Urinary bladder (tissue), 4 donors: Measurements from ENCODE around the gene COX20. TPM values are rescaled to one million over a fixed set of nuclear protein-coding genes. Genes with fewer than 3 reads are reported as not detected.
A peak's percentile ranks its signal among the peaks of the same experiment; 100 is the strongest.

Source experiments
- DNase-seq: peaks from one replicate; pipeline ENCODE4 v3.0.0-alpha.2; 2015; ENCODE audit errors: extremely low spot score
- H3K27ac ChIP-seq: one replicate; pipeline ENCODE4 v1.5.1; 2013; ENCODE audit warnings: low read depth, mild to moderate bottlenecking, moderate library complexity
- H3K36me3 ChIP-seq: one replicate; pipeline ENCODE4 v1.6.1; 2013; ENCODE audit warnings: mild to moderate bottlenecking, moderate library complexity; ENCODE audit not compliant: insufficient read depth
- H3K4me1 ChIP-seq: one replicate; pipeline ENCODE4 v1.6.1; 2013; ENCODE audit warnings: mild to moderate bottlenecking, moderate library complexity; ENCODE audit not compliant: insufficient read depth
- H3K4me3 ChIP-seq: one replicate; pipeline ENCODE4 v1.5.1; 2013; ENCODE audit warnings: low read depth, low read length
- WGBS: extraction: QIAGEN DNeasy Blood & Tissue Kit; methylation state at CpG from one replicate; pipeline ENCODE4 v1.1.7; 2013; 5-methylcytosine and 5-hydroxymethylcytosine counted together
- polyA plus RNA-seq: library from polyadenylated mRNA; stranded (reverse); fragments of 200-250 nt; gene quantifications from one replicate; pipeline ENCODE4 v1.2.3, GENCODE V29; 2013
- total RNA-seq: library from RNA; depleted of rRNA; stranded (reverse); fragments of >200 nt; gene quantifications from one replicate; pipeline ENCODE4 v1.2.3, GENCODE V29; 2014
- donor health status: healthy with polysubstance abuse.
- donor health status: healthy.

COX20 gene
- total and polyA plus RNA-seq, 2 donors: 48.0 to 62.6 TPM

GRCh38 chr1:244836135-244836521 is 670 bp downstream of the COX20 start:
- DNase-seq: peak; percentile 13
- peak overlapping the region; percentile 47 for H3K4me3 ChIP-seq
- WGBS: under 1% methylated on average over 7 of the region's 7 CpGs
- no peaks in the 10 kb centered on the region for H3K36me3 ChIP-seq
- peak overlapping the region; percentile 97 for H3K27ac ChIP-seq
- peaks cover 1% of the 10 kb centered on the region for H3K4me1 ChIP-seq

GRCh38 chr1:244836584-244836983 is 1.1 kb downstream of the COX20 start:
- 9% methylated on average over 3 of the region's 3 CpGs for WGBS

GRCh38 chr1:244837597-244838258 is 2.3 kb downstream of the COX20 start:
- H3K4me1 ChIP-seq: peaks cover 1% of the 10 kb centered on the region
- H3K27ac ChIP-seq: no peak overlapping the region
- 72% methylated on average over 5 of the region's 5 CpGs for WGBS
- no peak for DNase-seq
- no peaks in the 10 kb centered on the region for H3K36me3 ChIP-seq
- H3K4me3 ChIP-seq: no peak overlapping the region

More at GRCh38 chr1:244836584-244836983, 1.1 kb downstream of the COX20 start:
- H3K4me1 ChIP-seq: peaks cover 1% of the 10 kb centered on the region
- no peak overlapping the region for H3K27ac ChIP-seq
- DNase-seq: no peak
- H3K4me3 ChIP-seq: peak overlapping the region; percentile 47
- H3K36me3 ChIP-seq: no peaks in the 10 kb centered on the region

GRCh38 chr1:244839656-244840055 is 4.2 kb downstream of the COX20 start:
- whole genome bisulfite sequencing: 34% methylated on average over 2 of the region's 2 CpGs
- Histone ChIP-seq H3K27ac (no peak overlapping the region), H3K4me3 (no peak overlapping the region), H3K36me3 (peaks cover 2% of the 10 kb centered on the region), H3K4me1 (peaks cover 1% of the 10 kb centered on the region)
- DNase-seq: no peak

- no peak for DNase-seq
- H3K4me1 ChIP-seq: peaks cover 1% of the 10 kb centered on the region
- H3K27ac ChIP-seq: no peak overlapping the region
- WGBS: 49% methylated on average over 5 of the region's 5 CpGs
- H3K36me3 ChIP-seq: peaks cover 2% of the 10 kb centered on the region
- no peak overlapping the region for H3K4me3 ChIP-seq
These were observed 4.8 kb downstream of the COX20 start for GRCh38 chr1:244840219-244840794.

- WGBS: 76% methylated on average over 9 of the region's 9 CpGs
- Histone ChIP-seq H3K27ac (no peak overlapping the region), H3K4me3 (no peak overlapping the region), H3K4me1 (peaks cover 1% of the 10 kb centered on the region), H3K36me3 (peaks cover 2% of the 10 kb centered on the region)
- DNase-seq: no peak
These were observed 5.9 kb downstream of the COX20 start for GRCh38 chr1:244841273-244841927.

GRCh38 chr1:244843148-244843978 is 7.9 kb downstream of the COX20 start:
- H3K36me3 ChIP-seq: peaks cover 4% of the 10 kb centered on the region

GRCh38 chr1:244844155-244845121 is 9.0 kb downstream of the COX20 start:
- 91% methylated on average over 13 of the region's 13 CpGs for WGBS
- no peaks in the 10 kb centered on the region for H3K4me1 ChIP-seq
- no peak overlapping the region for H3K27ac ChIP-seq
- H3K4me3 ChIP-seq: no peak overlapping the region
- no peak for DNase-seq
- peaks cover 4% of the 10 kb centered on the region for H3K36me3 ChIP-seq

More at GRCh38 chr1:244843148-244843978, 7.9 kb downstream of the COX20 start:
- Histone ChIP-seq H3K4me1 (no peaks in the 10 kb centered on the region), H3K4me3 (no peak overlapping the region), H3K27ac (no peak overlapping the region)
- no peak for DNase-seq
- WGBS: 57% methylated on average over 6 of the region's 6 CpGs

- Histone ChIP-seq H3K36me3 (peaks cover 4% of the 10 kb centered on the region), H3K4me1 (no peaks in the 10 kb centered on the region), H3K4me3 (no peak overlapping the region), H3K27ac (no peak overlapping the region)
- WGBS: 92% methylated on average over 6 of the region's 6 CpGs
- no peak for DNase-seq
These were observed 11.2 kb downstream of the COX20 start for GRCh38 chr1:244846653-244847052.

- H3K4me3 ChIP-seq: no peak overlapping the region
- no peak overlapping the region for H3K27ac ChIP-seq
These were observed 13.9 kb downstream of the COX20 start for GRCh38 chr1:244849189-244849866.

GRCh38 chr1:244850099-244850852 is 14.8 kb downstream of the COX20 start:
- 83% methylated on average over 3 of the region's 3 CpGs for WGBS
- no peak overlapping the region for H3K27ac ChIP-seq
- H3K36me3 ChIP-seq: peaks cover 6% of the 10 kb centered on the region
- no peak overlapping the region for H3K4me3 ChIP-seq
- H3K4me1 ChIP-seq: no peaks in the 10 kb centered on the region
- DNase-seq: no peak

More at GRCh38 chr1:244849189-244849866, 13.9 kb downstream of the COX20 start:
- H3K4me1 ChIP-seq: no peaks in the 10 kb centered on the region
- WGBS: 52% methylated on average over 1 of the region's 1 CpG
- H3K36me3 ChIP-seq: peaks cover 5% of the 10 kb centered on the region
- no peak for DNase-seq

- Histone ChIP-seq H3K36me3 (peaks cover 6% of the 10 kb centered on the region), H3K4me1 (no peaks in the 10 kb centered on the region), H3K4me3 (no peak overlapping the region), H3K27ac (no peak overlapping the region)
- WGBS: over 99% methylated on average over 2 of the region's 2 CpGs
- no peak for DNase-seq
These were observed 15.4 kb downstream of the COX20 start for GRCh38 chr1:244850896-244851295.
